CD4-positive, alpha-beta T cell (primary cell): Measurements from ENCODE around the gene SLX4. TPM values are rescaled to one million over a fixed set of nuclear protein-coding genes. Genes with fewer than 3 reads are reported as not detected.

ENCODE experiments used
- ATAC-seq: fragments of 200-7000 bp; cut with Tn5 transposase; one replicate; pipeline ENCODE4 v1.10.0; 2022; ENCODE audit warnings: mild to moderate bottlenecking; ENCODE audit not compliant: poor library complexity
- CTCF ChIA-PET: fragments of 350-600 bp; sonication (Branson Sonifier 250); formaldehyde crosslinking; loops from one replicate; lab custom pipeline; 2021; ENCODE audit warnings: antibody characterized with exemption, inconsistent platforms; lab: Charles Lee
- POLR2A ChIA-PET: fragments of 350-600 bp; sonication (Branson Sonifier 250); formaldehyde crosslinking; loops from one replicate; lab custom pipeline; 2021; ENCODE audit warnings: antibody characterized with exemption, inconsistent platforms; lab: Charles Lee
- DNase-seq, 14 experiments: peaks; one replicate each; pipeline ENCODE4 v3.0.0-alpha.2; 2013 to 2020; ENCODE audit warnings: mixed read lengths in 2 of 14
- H3K27ac ChIP-seq, 2 donors: one replicate each; pipeline versions ENCODE4 v1.5.1 to v1.7.0; 2013; ENCODE audit warnings: low read length in 2 of 2, low read depth in 1 of 2, mild to moderate bottlenecking in 1 of 2
- H3K27me3 ChIP-seq, 2 experiments: 1 replicate in 1 of 2; 2 replicates in 1 of 2; pipeline versions ENCODE4 v1.6.1 to v1.7.0; 2013; ENCODE audit warnings: low read length in 2 of 2, control low read depth in 1 of 2, mild to moderate bottlenecking in 1 of 2, moderate library complexity in 1 of 2; ENCODE audit not compliant: insufficient read depth in 2 of 2, control insufficient read depth in 1 of 2
- H3K36me3 ChIP-seq: one replicate; pipeline ENCODE4 v1.6.1; 2013; ENCODE audit warnings: low read length, control low read depth; ENCODE audit not compliant: insufficient read depth
- H3K4me1 ChIP-seq: one replicate; pipeline ENCODE4 v1.6.1; 2013; ENCODE audit warnings: low read length, control low read depth; ENCODE audit not compliant: insufficient read depth
- H3K4me3 ChIP-seq: one replicate; pipeline ENCODE4 v1.5.1; 2013; ENCODE audit warnings: mild to moderate bottlenecking, low read length, moderate library complexity
- H3K9me3 ChIP-seq, 2 experiments: 1 replicate in 1 of 2; 2 replicates in 1 of 2; pipeline versions ENCODE4 v1.6.1 to v1.7.0; 2013; ENCODE audit warnings: low read length in 2 of 2, mild to moderate bottlenecking in 2 of 2, control low read depth in 1 of 2, moderate library complexity in 1 of 2; ENCODE audit not compliant: control insufficient read depth in 1 of 2, insufficient read depth in 1 of 2
- H3K27ac Mint-ChIP-seq: one replicate; pipeline ENCODE4 v1.8.0; 2020; ENCODE audit warnings: mixed read lengths
- H3K27me3 Mint-ChIP-seq: one replicate; pipeline ENCODE4 v1.8.0; 2021; ENCODE audit warnings: mixed read lengths
- H3K36me3 Mint-ChIP-seq: one replicate; pipeline ENCODE4 v1.8.0; 2021; ENCODE audit warnings: low read depth, mixed read lengths
- H3K4me1 Mint-ChIP-seq: one replicate; pipeline ENCODE4 v1.8.0; 2021; ENCODE audit warnings: low read depth, mixed read lengths
- H3K4me3 Mint-ChIP-seq: one replicate; pipeline ENCODE4 v1.8.0; 2020; ENCODE audit warnings: mild to moderate bottlenecking, mixed read lengths
- H3K9me3 Mint-ChIP-seq: one replicate; pipeline ENCODE4 v1.8.0; 2020; ENCODE audit warnings: mixed read lengths
- intact Hi-C, 2 experiments: fragments of 100-400 bp; cut with DNase I in 1 of 2; cut with micrococcal nuclease in 1 of 2; formaldehyde crosslinking; loops; one replicate each; pipeline versions ENCODE4 v1.15.1 to v1.9.0; 2023 to 2025; cut with DNase I, micrococcal nuclease
- total RNA-seq, 174 experiments: library from RNA in 2 of 174; stranded (reverse) in 2 of 174; gene quantifications; one replicate each; pipeline ENCODE4 v1.2.3 and lab custom pipeline; 2021 to 2026
- TF ChIP-seq, protein P1 (sequence below): fragments of 200-600 bp; IDR thresholded peaks from one replicate; pipeline ENCODE4 v1.8.0; 2022; ENCODE audit warnings: antibody characterized with exemption, mild to moderate bottlenecking

Gene SLX4
- total RNA-seq, 2 experiments from 2014 or later: 5.1 to 5.2 TPM

DNA sequence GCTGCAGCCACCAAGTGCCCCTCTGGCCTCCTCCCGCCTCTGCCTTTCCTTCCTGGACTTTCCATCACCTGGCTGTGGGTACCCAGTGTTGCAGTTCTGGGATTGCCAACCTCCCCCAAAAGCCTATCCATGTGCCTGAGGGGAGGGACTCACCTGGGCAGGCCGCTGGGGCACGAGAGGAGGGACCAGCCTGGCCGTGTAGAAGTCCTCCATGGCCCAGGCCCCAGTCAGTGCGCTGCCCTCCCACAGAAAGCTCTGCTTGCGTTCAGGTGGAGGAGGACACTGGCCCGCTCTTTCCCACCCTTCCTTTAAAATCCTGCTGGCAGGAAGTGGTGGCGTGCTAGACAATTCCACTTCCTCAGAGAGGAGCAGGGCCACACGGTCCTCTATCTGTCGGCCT is 14.2 kb downstream of the SLX4 start:
- Histone ChIP-seq H3K36me3 (peaks cover 21% of the 10 kb centered on the region), H3K27ac (no peak overlapping the region), H3K9me3 (peaks cover 0 to 4% of the 10 kb centered on the region in 2 experiments), H3K4me3 (no peak overlapping the region), H3K4me1 (no peaks in the 10 kb centered on the region), H3K27me3 (no peaks in the 10 kb centered on the region)
- no peak overlapping the region for H3K27ac Mint-ChIP-seq
- H3K4me1 Mint-ChIP-seq: no peaks in the 10 kb centered on the region
- ATAC-seq: no peak
- intact Hi-C loops: no loop called here
- H3K9me3 Mint-ChIP-seq: no peaks in the 10 kb centered on the region
- peaks cover 27% of the 10 kb centered on the region for H3K36me3 Mint-ChIP-seq
- H3K4me3 Mint-ChIP-seq: no peak overlapping the region
- ChIA-PET POLR2A (no interaction called here), CTCF (no interaction called here)
- DNase-seq: no peak
- TF ChIP-seq, protein P1, sequence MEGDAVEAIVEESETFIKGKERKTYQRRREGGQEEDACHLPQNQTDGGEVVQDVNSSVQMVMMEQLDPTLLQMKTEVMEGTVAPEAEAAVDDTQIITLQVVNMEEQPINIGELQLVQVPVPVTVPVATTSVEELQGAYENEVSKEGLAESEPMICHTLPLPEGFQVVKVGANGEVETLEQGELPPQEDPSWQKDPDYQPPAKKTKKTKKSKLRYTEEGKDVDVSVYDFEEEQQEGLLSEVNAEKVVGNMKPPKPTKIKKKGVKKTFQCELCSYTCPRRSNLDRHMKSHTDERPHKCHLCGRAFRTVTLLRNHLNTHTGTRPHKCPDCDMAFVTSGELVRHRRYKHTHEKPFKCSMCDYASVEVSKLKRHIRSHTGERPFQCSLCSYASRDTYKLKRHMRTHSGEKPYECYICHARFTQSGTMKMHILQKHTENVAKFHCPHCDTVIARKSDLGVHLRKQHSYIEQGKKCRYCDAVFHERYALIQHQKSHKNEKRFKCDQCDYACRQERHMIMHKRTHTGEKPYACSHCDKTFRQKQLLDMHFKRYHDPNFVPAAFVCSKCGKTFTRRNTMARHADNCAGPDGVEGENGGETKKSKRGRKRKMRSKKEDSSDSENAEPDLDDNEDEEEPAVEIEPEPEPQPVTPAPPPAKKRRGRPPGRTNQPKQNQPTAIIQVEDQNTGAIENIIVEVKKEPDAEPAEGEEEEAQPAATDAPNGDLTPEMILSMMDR: no peak
- no peaks in the 10 kb centered on the region for H3K27me3 Mint-ChIP-seq

DNA sequence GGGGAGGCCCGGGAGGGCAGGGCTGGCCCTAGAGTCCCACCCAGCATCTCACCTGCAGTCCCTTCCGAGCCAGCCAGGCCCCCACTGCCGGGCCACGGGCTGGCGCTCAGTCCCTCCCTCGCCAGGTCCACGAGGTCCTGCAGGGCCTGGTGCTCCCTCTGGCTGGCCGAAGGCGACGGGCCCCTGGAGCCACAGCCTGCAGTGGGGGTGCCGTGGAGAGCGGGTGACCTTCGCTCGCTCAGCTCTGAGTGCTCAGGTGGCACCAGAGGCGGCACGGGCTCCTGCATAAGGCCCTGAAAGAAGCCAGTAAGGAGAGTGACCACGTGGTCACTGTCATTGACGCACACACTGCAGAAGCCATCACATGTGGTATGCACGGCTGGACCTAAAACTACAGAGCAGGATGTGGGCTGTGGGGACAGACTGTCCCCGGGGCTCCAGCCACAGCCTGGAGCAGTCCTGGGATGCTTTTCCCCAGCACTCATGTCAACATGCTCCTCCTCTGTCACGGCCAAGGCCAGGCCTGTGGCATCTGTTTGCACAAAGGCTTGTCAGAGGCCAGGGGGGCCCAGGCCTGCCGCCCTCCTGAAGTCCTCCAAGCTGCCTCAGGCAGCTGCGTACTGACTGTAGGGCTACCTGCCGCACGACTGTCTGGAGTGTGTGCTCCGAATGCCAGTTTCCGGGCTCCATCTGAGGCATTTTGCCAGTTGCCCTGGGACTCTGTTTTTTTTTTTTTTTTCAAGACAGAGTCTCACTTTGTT is 15.1 kb downstream of the SLX4 start:
- POLR2A ChIA-PET: no interaction called here
- intact Hi-C loops: no loop called here
- H3K36me3 Mint-ChIP-seq: peaks cover 25% of the 10 kb centered on the region

DNA sequence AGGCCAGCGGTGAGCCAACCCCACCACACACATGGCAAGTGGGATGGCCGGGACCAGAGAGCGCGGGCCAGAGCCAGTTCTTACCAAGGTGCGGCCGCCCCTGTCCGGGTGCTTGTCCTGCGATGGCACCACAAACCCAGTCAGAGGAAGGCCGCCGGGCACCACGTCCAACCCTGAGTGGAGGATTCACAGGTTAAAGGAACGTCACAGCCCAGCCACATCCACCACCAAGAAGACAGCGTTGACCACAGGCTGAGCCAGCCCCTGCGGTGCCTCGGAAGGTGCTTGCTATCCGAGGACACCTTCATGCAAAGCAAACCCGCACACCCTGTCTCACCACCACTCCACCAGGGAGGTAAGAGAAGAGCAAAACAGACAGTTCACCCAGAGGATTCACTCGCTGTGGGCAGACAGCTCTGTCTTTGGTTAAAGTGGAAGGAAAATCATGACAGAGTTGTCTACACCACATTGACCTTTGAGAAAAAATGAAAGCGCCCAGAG is 15.8 kb downstream of the SLX4 start:
- CTCF ChIA-PET: no interaction called here
- Mint-ChIP-seq H3K9me3 (no peaks in the 10 kb centered on the region), H3K36me3 (peaks cover 23% of the 10 kb centered on the region), H3K27ac (no peak overlapping the region), H3K27me3 (no peaks in the 10 kb centered on the region), H3K4me1 (no peaks in the 10 kb centered on the region), H3K4me3 (no peak overlapping the region)
- no peaks in the 10 kb centered on the region for H3K27me3 ChIP-seq
- DNase-seq (no peak), ATAC-seq (no peak)
- TF ChIP-seq, protein P1: no peak
- peaks cover 8% of the 10 kb centered on the region for H3K36me3 ChIP-seq
- no peak overlapping the region for H3K27ac ChIP-seq
- H3K4me1 ChIP-seq: no peaks in the 10 kb centered on the region
- intact Hi-C loops: no loop called here
- POLR2A ChIA-PET: no interaction called here
- H3K9me3 ChIP-seq: peaks cover 0 to 4% of the 10 kb centered on the region in 2 experiments
- H3K4me3 ChIP-seq: no peak overlapping the region

More for the DNA sequence above, 15.1 kb downstream of the SLX4 start:
- Mint-ChIP-seq H3K27me3 (no peaks in the 10 kb centered on the region), H3K9me3 (no peaks in the 10 kb centered on the region), H3K27ac (no peak overlapping the region), H3K4me1 (no peaks in the 10 kb centered on the region), H3K4me3 (no peak overlapping the region)
- DNase-seq: no peak
- Histone ChIP-seq H3K27me3 (no peaks in the 10 kb centered on the region), H3K4me3 (no peak overlapping the region), H3K4me1 (no peaks in the 10 kb centered on the region), H3K36me3 (peaks cover 14% of the 10 kb centered on the region), H3K9me3 (peaks cover 0 to 4% of the 10 kb centered on the region in 2 experiments), H3K27ac (no peak overlapping the region)
- TF ChIP-seq, protein P1: no peak
- CTCF ChIA-PET: no interaction called here
- ATAC-seq: no peak
